Umbilical cord (tissue), 2 donors: Measurements from ENCODE around the gene PARD3B. TPM values are rescaled to one million over a fixed set of nuclear protein-coding genes. Genes with fewer than 3 reads are reported as not detected.

Experiments used
- DNase-seq: peaks from one replicate; pipeline ENCODE4 v3.0.0-alpha.2; 2015; ENCODE audit warnings: low spot score
- total RNA-seq: library from RNA; depleted of rRNA; stranded (reverse); fragments of >200 nt; gene quantifications from one replicate; pipeline ENCODE4 v1.2.3, GENCODE V29; 2014; ENCODE audit warnings: low replicate concordance; ENCODE audit not compliant: insufficient read depth

The PARD3B gene
- 27.7 TPM for total RNA-seq

- DNase-seq: peak; percentile 72
Observed at GRCh38 chr2:204544961-204545860, at the start of gene PARD3B. Gene PARD3B (plus strand): TSS chr2:204545475. CDS start chr2:204546000, 525 bp downstream.

GRCh38 chr2:204496779-204497178 lies 48.5 kb upstream of the PARD3B start:
- no peak for DNase-seq

DNA sequence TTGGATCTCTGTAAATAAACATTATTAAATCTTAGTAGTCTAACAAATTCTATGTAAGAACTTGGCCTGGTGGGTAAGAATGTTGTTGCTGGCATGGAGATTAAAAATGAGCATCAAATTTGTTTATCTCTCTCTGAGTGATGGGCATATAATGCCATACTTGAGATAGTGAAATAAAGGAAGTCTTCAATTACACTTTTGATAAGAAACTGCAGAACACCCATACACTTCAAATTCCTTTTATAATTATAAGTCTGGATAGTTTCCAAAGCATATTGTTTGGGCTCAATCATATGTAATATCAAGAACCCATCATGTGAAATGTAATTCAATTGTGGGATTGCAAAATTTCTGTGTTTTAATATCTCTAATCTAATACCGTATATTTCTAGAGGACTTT lies 47.4 kb upstream of the PARD3B start:
- no peak for DNase-seq

DNA sequence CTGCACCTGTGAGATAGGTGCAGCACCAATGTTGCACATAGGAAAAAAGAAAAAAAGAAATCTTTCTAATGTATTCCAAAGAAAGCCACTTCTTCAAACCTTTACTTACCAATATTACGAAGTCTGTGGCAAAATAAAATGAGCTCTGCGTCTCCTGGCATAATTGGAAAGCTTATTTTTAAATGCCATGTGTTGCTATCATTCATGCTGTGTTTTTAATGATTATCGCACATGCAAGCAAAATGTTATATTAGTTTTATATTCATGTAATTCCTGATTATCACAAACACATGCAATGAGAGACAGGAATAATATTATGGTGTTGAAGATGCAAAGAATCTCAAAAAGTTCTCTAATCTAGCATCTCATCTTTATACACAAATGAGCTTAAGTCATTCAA lies 47.0 kb upstream of the PARD3B start:
- DNase-seq: no peak

DNA sequence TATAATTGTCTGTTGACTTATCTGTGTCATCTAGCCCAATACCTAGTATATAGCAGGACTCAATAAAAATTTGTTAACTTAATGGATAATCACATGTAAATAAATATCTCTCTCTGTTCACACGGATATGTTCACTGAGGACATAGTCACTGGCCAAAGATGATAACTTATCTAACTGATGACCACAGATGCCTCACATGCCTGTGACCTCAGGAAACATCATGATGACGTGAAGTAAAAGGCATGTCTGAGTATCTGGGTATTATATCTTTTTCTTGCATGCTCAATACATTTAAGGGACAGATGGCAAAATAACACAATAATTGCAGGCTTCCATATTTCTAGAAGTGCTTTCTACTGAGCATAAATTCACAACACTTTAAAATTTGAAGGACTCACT lies 41.4 kb upstream of the PARD3B start:
- DNase-seq: no peak

GRCh38 chr2:204504594-204504993 lies 40.7 kb upstream of the PARD3B start:
- no peak for DNase-seq

DNA sequence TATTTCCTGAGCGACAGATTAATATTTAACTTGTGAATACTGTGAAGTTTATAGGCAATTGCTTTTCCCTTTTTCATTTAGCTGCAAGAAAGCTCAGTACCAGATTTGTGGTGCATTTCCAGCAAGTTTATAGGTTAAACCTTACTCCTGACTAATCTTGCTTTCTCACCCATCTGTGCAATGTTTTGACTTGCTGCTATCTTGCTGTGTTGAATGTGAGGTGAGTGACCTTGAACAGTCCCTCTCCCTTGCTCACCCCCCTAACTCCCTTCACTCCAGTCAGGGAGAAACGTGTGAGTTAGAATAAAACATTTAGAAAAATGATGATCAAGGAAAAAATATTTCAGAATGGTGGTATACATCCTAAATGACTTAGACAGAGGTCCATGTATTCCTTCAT lies 39.8 kb upstream of the PARD3B start:
- no peak for DNase-seq

DNA sequence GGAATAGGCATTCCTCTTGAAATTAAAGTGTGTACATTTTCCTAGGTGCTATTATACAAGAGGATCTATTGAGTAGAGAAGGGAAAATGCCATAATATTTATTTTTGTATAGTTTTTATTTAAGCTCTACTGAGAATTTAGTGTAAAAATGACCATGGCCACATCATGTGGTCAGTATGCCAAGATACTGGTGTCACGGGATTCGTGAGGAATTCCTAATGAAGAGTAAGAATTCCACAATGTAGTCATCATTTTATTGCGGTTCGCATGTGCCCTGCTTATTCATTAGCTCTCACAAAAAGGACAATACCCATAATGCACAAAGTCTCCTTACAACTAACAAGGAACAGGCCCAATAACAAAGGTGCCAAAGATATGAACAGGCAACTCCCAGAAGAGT lies 39.3 kb upstream of the PARD3B start:
- DNase-seq: no peak

GRCh38 chr2:204507636-204508035 lies 37.6 kb upstream of the PARD3B start:
- no peak for DNase-seq

DNA sequence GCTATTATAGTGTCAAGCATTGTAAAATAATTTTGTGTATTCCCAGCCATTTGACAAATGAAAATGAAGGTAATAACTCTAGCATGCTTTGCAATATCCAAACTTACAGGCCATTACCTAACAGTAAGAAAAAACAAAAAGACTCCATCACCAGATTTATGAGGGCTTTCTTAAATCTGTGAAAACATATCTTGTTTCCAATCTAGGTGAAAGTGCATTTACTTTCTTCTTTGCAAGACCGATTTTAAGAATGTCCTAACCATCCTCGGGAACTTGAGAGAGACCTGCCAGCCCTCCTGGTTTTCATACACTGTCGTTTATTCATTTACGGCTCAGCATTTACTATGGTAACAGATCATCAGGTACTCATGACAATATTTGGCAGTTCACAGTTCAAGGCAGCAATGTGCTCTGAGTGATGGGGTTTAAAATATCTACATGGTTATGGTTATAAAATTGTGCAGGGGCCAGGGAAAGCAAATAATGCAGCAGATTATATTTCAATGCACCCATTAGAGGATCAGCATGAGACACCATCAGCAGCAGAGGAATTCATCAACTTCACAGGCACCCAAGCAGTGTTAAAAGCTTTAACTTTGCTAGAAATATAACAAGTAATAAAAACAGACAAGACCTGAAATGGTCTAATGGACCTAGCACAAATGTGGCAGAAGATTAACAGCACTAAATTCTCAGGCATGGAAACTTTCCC lies 34.4 kb upstream of the PARD3B start:
- no peak for DNase-seq

- DNase-seq: no peak
Observed at GRCh38 chr2:204514439-204514838, 30.8 kb upstream of the PARD3B start.

DNA sequence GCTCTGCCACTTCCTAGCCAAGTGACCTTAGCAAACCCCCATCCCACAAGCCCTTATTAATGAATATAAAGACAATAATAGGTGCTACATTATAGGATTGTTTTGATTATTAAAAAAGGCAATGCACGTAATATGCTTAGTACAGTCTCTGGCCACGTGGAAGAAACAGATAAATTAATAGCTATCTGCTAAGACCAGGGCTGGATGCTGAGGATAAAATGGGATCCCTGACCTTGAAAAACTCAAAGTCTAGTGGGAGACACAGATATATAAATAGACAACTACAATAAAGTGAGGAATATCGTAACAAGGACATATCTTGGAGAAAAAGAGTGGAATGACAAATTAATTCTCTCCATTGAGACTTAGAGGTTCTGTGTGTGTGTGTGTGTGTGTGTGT lies 29.9 kb upstream of the PARD3B start:
- no peak for DNase-seq

DNA sequence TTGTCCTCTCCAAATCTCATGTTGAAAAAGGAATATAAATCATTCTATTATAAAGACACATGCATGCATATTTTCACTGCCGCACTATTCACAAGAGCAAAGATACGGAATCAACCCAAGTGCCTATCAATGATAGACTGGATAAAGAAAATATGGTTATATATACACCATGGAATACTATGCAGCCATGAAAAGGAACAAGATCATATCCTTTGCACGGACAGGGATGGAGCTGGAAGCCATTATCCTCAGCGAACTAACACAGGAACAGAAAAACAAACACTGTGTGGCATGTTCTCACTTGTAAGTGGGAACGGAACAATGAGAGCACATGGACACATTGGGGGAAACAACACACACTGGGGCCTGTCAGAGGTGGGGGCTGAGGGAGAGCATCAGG lies 28.1 kb upstream of the PARD3B start:
- no peak for DNase-seq

- DNase-seq: no peak
Observed at GRCh38 chr2:204529795-204530463, 15.3 kb upstream of the PARD3B start.

GRCh38 chr2:204530464-204530805 lies 14.8 kb upstream of the PARD3B start:
- DNase-seq: no peak

- DNase-seq: no peak
Observed at GRCh38 chr2:204533629-204534370, 11.5 kb upstream of the PARD3B start.

DNA sequence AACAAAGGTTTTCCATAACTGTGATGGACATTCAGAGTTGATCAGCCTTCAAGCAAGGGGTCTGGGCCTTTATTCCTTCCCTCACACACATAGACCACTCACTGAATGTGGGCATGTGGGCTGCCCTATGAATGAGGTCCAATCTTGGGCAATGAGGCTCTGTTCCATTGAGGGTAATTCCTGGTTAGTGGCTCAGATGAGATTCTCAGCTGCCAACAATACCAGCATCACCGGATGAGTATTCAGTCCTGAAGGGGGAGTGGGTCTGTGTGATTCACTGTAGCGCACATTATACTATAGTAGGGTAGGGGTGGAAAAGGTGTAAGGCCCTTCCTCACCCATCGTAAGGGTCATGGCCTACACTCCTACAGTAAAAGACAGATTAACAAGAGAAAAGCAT lies 9.9 kb upstream of the PARD3B start:
- no peak for DNase-seq

- no peak for DNase-seq
Observed at GRCh38 chr2:204535764-204536163, 9.5 kb upstream of the PARD3B start.

DNA sequence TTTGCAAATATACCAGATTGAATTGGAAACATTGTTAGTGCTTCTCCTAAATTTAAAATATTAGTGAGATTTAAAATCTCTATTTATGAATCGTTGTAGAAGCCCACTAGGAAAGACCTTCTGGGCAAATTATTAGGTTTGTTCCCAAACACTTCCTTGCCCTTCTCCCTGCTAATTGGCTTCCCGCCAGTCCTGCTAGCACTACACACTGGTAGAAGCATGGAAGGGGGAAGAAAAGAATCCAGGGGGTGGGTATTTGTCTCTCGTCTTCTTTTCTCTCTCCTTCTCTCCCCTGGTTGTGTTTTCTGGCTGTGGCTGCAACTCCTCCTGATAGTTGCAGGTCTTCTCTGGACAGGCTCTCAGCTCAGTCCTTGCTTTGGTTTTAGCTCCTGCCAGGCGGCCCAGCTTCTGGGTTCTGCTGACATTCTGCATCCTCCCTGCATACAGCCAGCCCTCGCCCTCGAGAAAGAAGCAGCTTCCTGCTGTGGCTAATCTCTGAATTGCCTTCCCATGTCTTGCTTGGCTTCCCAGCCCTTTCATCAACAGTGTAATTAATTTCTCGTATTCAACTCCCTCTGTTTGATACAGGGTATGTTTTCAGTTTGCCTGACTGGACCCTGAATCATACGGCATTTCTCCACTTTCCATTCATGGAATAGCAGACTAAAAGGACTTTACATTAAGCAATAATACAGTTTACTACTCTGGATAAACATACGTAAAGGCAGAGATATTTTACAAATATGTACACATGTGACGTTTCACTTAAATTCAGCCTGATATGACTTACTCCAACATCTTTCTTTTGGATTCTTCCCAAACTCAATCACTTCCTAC lies 6.9 kb upstream of the PARD3B start:
- DNase-seq: peak; percentile 74

GRCh38 chr2:204539019-204539385 lies 6.3 kb upstream of the PARD3B start:
- no peak for DNase-seq

DNA sequence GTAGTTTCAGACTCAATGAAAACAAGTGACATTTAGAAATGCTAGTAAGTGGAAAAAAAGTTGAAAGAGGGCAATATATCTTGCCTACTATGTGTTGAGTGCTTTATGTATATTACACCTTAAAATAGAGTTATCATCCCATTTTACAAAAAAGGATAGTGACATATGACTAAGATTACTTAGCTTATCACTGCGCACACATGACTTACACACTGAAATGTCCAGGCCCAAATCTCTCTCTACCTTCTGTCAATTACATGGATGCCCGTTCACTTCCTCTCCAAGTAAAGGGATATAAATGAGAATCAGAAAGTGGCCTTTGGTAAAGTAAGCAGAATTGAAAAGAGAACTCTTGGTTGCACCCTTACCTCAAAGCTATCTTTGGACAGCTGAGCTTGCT lies 3.6 kb upstream of the PARD3B start:
- no peak for DNase-seq
